HG02610 (cell line): Measurements from ENCODE around the gene NDUFC2.
"Not testable (repeated sequence)": the region's sequence is repeated elsewhere in the genome, so short reads cannot be mapped to it uniquely, and the experiment has no call there.

ENCODE experiments used
- ATAC-seq: cut with Tn5 transposase; IDR thresholded peaks from one replicate; pipeline ENCODE4 v1.9.1; 2021; ENCODE audit warnings: mild to moderate bottlenecking, moderate library complexity; ENCODE audit not compliant: unreplicated experiment

NDUFC2 gene

GRCh38 chr11:78031629-78032028 lies 48.0 kb downstream of the NDUFC2 start:
- peak; percentile 76 for ATAC-seq

DNA sequence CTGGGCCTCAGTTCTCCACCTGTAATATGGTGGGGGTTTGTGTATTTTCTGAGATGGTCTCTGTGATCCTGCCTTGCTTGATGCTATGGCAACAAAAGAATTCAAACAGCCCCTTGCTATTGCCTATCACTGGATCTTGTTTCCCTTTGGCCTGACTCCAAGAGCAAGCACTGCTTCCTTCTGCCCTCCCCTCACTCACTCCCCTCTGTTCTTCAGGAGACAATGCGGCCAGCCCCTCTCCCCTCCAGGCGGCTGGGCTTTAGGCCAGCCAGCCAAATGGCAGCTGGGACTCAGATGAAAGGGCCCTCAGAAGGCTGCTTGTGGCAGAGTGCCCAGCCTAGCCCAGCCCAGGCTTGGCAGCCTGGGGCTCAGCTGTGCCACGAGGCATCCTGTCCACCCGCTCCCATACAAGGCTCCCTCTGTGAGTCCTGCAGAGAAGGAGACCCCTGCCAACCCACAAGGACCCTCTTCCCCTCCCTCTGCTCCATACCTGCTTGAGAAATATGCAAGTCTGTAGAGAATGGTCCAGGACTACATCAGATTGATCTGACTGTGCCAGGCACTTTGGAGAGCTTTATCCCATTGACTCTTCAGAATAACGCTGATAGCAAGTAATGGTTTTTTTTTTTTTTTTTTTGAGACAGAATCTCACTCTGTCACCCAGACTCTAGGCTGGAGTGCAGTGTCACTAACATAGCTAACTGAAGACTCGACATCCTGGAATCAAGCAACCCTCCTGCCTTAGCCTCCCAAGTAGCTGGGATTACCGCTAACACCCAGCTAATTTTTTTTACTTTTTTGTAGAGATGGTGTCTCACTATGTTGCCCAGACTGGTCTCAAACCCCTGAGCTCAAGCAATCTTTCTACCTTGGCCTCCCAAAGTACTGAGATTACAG lies 49.0 kb downstream of the NDUFC2 start:
- ATAC-seq: no peak

DNA sequence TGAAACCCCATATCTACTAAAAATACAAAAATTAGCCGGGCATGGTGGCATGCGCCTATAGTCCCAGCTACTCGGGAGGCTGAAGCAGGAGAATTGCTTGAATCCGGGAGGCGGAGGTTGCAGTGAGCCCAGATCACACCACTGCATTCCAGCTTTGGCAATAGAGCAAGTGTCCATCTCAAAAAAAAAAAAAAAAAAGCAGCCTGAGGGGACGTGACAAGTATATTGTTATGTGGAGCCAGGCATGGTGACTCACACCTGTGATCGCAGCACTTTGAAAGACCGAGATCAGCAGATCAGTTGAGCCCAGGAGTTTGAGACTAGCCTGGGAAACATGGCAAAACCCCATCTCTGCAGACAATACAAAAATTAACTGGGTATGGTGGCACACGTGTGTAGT lies 51.2 kb downstream of the NDUFC2 start:
- not testable (repeated sequence) for ATAC-seq

- no peak for ATAC-seq
These were observed 51.9 kb downstream of the NDUFC2 start for GRCh38 chr11:78027759-78028158.

DNA sequence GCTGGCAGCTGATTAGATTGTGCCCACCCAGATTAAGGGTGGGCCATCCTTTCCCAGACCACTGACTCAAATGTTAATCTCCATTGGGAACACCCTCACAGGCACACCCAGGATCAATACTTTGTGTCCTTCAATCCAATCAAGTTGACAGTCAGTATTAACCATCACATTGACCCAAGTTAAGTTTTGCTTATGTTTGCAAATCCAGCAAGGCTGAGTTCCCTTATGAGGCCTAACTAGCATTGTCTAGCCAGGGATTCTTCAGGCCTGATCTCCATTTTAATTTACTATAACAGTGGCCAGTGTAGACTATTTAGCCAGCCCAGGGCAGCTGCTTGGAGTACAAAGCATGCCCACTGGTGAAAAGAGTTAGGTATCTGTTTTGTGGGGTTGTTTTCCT lies 54.3 kb downstream of the NDUFC2 start:
- no peak for ATAC-seq

GRCh38 chr11:78023426-78023825 lies 56.2 kb downstream of the NDUFC2 start:
- no peak for ATAC-seq

- ATAC-seq: no peak
These were observed 57.0 kb downstream of the NDUFC2 start, which contains the start of gene KCTD14 for GRCh38 chr11:78022397-78023396. Gene KCTD14, minus strand, starts transcription at chr11:78023276. Its CDS starts 27 bp downstream, at chr11:78023249.

DNA sequence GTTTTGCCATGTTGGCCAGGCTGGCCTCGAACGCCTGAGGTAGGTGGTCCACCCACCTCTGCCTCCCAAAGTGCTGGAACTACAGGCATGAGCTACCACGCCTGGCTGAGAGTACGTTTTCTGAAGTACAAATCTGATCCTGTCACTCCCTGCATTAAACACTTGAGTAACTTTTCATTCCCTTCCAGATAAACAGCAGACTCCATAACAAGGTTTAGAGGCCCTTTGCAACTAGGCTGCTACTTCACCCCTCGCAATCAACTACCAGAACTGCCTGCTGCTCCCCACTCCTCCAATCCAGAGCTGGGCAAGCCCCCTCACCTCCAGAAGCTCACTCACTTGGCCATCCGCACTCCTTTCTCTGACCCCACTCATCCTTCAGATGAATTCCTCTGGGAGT lies 58.1 kb downstream of the NDUFC2 start:
- no peak for ATAC-seq

GRCh38 chr11:78020246-78020645 lies 59.4 kb downstream of the NDUFC2 start:
- no peak for ATAC-seq

GRCh38 chr11:78019808-78020207 lies 59.9 kb downstream of the NDUFC2 start:
- ATAC-seq: no peak
